Esophagus squamous epithelium (tissue), 4 donors: ENCODE data around the gene MRGPRF.

ENCODE experiments used
- POLR2A ChIP-seq, 4 donors: fragments of 450-650 bp; IDR thresholded peaks; one replicate each; pipeline ENCODE4 v1.6.1; 2017; ENCODE audit warnings: antibody characterized with exemption in 4 of 4, mild to moderate bottlenecking in 4 of 4, moderate library complexity in 3 of 4
- TF ChIP-seq, protein P1 (sequence below), 6 experiments: fragments of 450-650 bp in 4 of 6; fragments of 200-600 bp in 2 of 6; sonication (generic) in 2 of 6; IDR thresholded peaks; one replicate each; pipeline ENCODE4 v1.5.1; 2016 to 2019; ENCODE audit warnings: antibody characterized with exemption in 6 of 6, mild to moderate bottlenecking in 4 of 6, moderate library complexity in 4 of 6

DNA sequence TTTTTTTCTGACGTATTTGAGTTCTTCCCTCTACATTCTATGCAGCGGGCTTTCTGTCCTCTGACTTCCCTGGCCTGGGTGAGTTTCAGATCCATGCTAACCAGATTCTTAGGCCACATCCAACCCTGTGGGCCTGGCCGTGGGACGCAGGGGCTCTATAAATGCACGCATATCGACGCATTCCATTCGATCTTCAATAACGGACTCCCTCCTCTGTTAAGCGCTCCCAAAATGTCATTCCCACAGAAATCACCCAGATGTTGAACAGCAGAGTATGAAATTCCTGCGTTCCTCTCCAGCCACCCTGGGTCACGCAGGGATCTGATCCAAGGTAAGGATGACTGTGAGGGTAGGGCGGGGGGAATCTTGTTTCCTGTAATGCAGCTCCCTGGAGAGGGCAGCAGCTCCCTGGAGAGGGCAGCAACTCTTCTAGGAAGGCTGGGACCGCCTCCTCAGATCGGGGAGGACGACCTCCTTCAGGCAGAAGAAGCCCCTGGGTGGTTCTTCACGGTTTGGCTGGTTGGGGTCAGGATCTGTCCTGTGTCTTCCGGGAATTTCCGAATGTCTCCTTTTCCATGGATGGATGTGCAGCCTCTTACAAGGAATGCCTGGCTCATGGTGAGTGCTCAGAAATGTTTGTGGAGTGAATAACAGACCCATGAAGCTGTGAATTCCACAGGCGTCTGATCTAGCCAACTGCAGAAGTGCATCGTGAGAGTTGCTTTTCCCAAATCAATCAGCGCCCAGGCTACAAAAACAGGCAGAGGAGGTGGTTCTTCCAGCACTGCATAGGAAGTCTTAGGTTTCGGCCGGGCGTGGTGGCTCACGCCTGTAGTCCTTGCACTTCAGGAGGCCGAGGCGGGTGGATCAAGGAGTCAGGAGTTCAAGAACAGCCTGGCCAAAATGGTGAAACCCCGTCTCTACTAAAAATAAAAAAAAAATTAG is 44.5 kb downstream of the MRGPRF start:
- TF ChIP-seq POLR2A (IDR thresholded peaks at IDR 0.05), result no peak
- TF ChIP-seq, protein P1, sequence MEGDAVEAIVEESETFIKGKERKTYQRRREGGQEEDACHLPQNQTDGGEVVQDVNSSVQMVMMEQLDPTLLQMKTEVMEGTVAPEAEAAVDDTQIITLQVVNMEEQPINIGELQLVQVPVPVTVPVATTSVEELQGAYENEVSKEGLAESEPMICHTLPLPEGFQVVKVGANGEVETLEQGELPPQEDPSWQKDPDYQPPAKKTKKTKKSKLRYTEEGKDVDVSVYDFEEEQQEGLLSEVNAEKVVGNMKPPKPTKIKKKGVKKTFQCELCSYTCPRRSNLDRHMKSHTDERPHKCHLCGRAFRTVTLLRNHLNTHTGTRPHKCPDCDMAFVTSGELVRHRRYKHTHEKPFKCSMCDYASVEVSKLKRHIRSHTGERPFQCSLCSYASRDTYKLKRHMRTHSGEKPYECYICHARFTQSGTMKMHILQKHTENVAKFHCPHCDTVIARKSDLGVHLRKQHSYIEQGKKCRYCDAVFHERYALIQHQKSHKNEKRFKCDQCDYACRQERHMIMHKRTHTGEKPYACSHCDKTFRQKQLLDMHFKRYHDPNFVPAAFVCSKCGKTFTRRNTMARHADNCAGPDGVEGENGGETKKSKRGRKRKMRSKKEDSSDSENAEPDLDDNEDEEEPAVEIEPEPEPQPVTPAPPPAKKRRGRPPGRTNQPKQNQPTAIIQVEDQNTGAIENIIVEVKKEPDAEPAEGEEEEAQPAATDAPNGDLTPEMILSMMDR (IDR thresholded peaks at IDR 0.05), result no peak
